Smooth muscle cell (in vitro differentiated cells): ENCODE data around the gene FSTL5. TPM values are rescaled to one million over a fixed set of nuclear protein-coding genes. Genes with fewer than 3 reads are reported as not detected.

Experiments used
- DNase-seq: peaks from one replicate; lab custom pipeline; 2025; ENCODE audit not compliant: unreplicated experiment; lab: John Stamatoyannopoulos, UW
- H2AFZ ChIP-seq: fragments of 200-600 bp; sonication (generic); 2 replicates; pipeline ENCODE4 v1.6.0; 2016; ENCODE audit warnings: antibody characterized with exemption, low read depth, mild to moderate bottlenecking
- H3F3A ChIP-seq: fragments of 200-600 bp; sonication (generic); 2 replicates; pipeline ENCODE4 v1.6.0; 2017; ENCODE audit warnings: antibody characterized with exemption, low read depth
- H3K27ac ChIP-seq: fragments of 200-600 bp; sonication (generic); 2 replicates; pipeline ENCODE4 v1.5.1; 2016; ENCODE audit warnings: low read depth, mild to moderate bottlenecking
- H3K27me3 ChIP-seq: fragments of 200-600 bp; sonication (generic); 2 replicates; pipeline ENCODE4 v1.6.1; 2016; ENCODE audit warnings: low read depth, mild to moderate bottlenecking
- H3K36me3 ChIP-seq: fragments of 200-600 bp; sonication (generic); 2 replicates; pipeline ENCODE4 v1.5.1; 2016; ENCODE audit warnings: low read depth
- H3K4me1 ChIP-seq: fragments of 200-600 bp; sonication (generic); 2 replicates; pipeline ENCODE4 v1.5.1; 2016; ENCODE audit warnings: low read depth
- H3K4me2 ChIP-seq: fragments of 200-600 bp; sonication (generic); 2 replicates; pipeline ENCODE4 v1.6.0; 2016; ENCODE audit warnings: mild to moderate bottlenecking
- H3K4me3 ChIP-seq: fragments of 200-600 bp; sonication (generic); 2 replicates; pipeline ENCODE4 v1.5.1; 2016; ENCODE audit warnings: mild to moderate bottlenecking
- H3K79me2 ChIP-seq: fragments of 200-600 bp; sonication (generic); 2 replicates; pipeline ENCODE4 v1.6.0; 2016; ENCODE audit warnings: low read depth, mild to moderate bottlenecking
- H3K9ac ChIP-seq: fragments of 200-600 bp; sonication (generic); 2 replicates; pipeline ENCODE4 v1.6.0; 2016; ENCODE audit warnings: low read depth
- H3K9me3 ChIP-seq: fragments of 200-600 bp; sonication (generic); replicated peaks from 2 replicates; pipeline ENCODE4 v1.5.1; 2016; ENCODE audit warnings: low read depth
- H4K20me1 ChIP-seq: fragments of 200-600 bp; sonication (generic); 2 replicates; pipeline ENCODE4 v1.6.0; 2016; ENCODE audit warnings: low read depth
- WGBS: methylation state at CpG from one replicate; pipeline ENCODE4 v1.1.7; 2016; ENCODE audit warnings: low lambda C conversion rate; 5-methylcytosine and 5-hydroxymethylcytosine counted together
- polyA plus RNA-seq: library from polyadenylated mRNA; unstranded; fragments of >200 nt; fragmentation: Nextera tagmentation; extraction: Ambion mirVana; gene quantifications from 2 replicates; pipeline ENCODE4 v1.2.1, GENCODE V29; 2016
- total RNA-seq: library from RNA; depleted of rRNA; stranded (reverse); fragments of >200 nt; gene quantifications from 2 replicates; pipeline ENCODE4 v1.2.3, GENCODE V29; 2014
- TF ChIP-seq, protein P1 (sequence below): fragments of 200-600 bp; sonication (generic); IDR thresholded peaks from 2 replicates; pipeline ENCODE4 v1.5.1; 2017; ENCODE audit warnings: borderline replicate concordance, mild to moderate bottlenecking, antibody characterized with exemption; ENCODE audit not compliant: insufficient read depth, poor library complexity, severe bottlenecking

FSTL5 gene
- total and polyA plus RNA-seq, 2 experiments from 2014 or later = 0.04 TPM; not detected in 1

DNA sequence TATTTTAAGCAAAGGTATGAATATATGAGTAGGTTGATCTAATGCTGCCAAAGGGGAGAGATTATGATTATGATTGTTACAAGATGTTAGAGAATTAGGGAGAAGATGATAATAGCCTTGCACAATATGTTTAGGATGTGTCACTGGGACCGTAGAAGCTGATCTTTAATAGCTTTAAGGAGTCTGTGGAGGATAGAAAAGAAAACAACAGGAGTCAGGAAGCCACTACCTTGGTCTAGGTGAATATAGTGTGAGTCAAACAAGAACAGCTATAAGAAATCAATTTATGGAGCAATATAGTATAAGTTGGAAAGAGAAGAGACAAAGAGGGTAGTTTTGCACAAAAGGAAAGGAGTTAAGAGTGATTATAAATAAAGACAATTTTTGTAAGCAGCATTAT, 232.7 kb downstream of the FSTL5 start:
- Histone ChIP-seq H3K27ac (no peak overlapping the region), H2AFZ (peak overlapping the region; percentile 55), H4K20me1 (no peaks in the 10 kb centered on the region), H3K4me2 (no peak overlapping the region), H3K4me3 (no peak overlapping the region), H3K36me3 (no peaks in the 10 kb centered on the region), H3K4me1 (peaks cover 13% of the 10 kb centered on the region), H3K79me2 (no peaks in the 10 kb centered on the region), H3K9me3 (no peaks in the 10 kb centered on the region), H3F3A (no peaks in the 10 kb centered on the region), H3K27me3 (no peaks in the 10 kb centered on the region), H3K9ac (no peak overlapping the region)
- no peak for DNase-seq
- WGBS = 16% methylated on average over 1 of the region's 1 CpG
- TF ChIP-seq, protein P1, sequence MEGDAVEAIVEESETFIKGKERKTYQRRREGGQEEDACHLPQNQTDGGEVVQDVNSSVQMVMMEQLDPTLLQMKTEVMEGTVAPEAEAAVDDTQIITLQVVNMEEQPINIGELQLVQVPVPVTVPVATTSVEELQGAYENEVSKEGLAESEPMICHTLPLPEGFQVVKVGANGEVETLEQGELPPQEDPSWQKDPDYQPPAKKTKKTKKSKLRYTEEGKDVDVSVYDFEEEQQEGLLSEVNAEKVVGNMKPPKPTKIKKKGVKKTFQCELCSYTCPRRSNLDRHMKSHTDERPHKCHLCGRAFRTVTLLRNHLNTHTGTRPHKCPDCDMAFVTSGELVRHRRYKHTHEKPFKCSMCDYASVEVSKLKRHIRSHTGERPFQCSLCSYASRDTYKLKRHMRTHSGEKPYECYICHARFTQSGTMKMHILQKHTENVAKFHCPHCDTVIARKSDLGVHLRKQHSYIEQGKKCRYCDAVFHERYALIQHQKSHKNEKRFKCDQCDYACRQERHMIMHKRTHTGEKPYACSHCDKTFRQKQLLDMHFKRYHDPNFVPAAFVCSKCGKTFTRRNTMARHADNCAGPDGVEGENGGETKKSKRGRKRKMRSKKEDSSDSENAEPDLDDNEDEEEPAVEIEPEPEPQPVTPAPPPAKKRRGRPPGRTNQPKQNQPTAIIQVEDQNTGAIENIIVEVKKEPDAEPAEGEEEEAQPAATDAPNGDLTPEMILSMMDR = no peak

GRCh38 chr4:161929956-161930355, 233.8 kb downstream of the FSTL5 start:
- TF ChIP-seq, protein P1 = no peak
- peak overlapping the region; percentile 71 for H3K27ac ChIP-seq

DNA sequence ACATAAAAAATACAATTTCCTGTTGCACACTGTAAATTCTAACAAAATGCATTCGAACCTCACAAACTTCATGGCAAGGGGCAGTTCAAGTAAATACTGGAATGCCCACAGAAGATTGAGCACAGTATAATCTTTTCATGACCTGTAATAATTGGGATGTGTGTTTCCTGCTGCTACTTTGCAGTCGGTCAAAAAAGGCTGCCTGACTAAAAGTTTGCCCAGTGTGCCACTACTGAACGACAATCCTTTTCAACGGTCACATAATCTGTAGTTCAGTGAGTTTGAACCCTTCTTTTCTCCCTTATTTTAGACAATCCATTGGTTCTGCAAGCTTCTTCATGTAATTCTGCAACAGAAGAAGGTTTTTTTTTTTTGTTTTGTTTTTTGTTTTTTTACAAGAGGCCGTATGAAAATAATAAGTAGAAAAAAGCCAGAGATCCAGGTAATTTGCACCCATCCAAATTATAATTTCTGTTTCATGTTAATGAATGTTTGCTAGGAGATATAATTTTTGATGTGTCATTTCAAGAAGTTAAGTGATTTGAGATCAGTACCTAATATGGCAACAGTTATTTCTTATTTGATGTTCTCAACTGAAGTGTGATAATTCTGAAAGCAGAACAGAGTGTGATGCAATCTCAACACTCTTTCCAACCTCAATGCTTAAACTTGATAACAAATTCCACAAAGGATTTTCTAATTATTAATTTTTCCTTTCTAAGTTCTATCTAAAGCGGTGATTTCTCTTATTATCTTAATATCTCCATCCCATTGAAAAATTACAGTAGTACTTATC, 237.6 kb downstream of the FSTL5 start:
- 87% methylated on average over 6 of the region's 6 CpGs for WGBS
- peaks cover 10% of the 10 kb centered on the region for H3K4me1 ChIP-seq
- H3K4me2 ChIP-seq = no peak overlapping the region
- no peak overlapping the region for H3K27ac ChIP-seq
- no peaks in the 10 kb centered on the region for H3K27me3 ChIP-seq
- H3K79me2 ChIP-seq = no peaks in the 10 kb centered on the region
- no peaks in the 10 kb centered on the region for H4K20me1 ChIP-seq
- no peak overlapping the region for H3K9ac ChIP-seq
- H3F3A ChIP-seq = no peaks in the 10 kb centered on the region
- no peak overlapping the region for H2AFZ ChIP-seq
- H3K4me3 ChIP-seq = no peak overlapping the region
- DNase-seq = no peak
- TF ChIP-seq, protein P1 = no peak
- no peaks in the 10 kb centered on the region for H3K36me3 ChIP-seq
- no peaks in the 10 kb centered on the region for H3K9me3 ChIP-seq

More at GRCh38 chr4:161929956-161930355, 233.8 kb downstream of the FSTL5 start:
- no peaks in the 10 kb centered on the region for H3K79me2 ChIP-seq
- no peaks in the 10 kb centered on the region for H3K9me3 ChIP-seq
- DNase-seq = no peak
- H3K4me3 ChIP-seq = no peak overlapping the region
- H2AFZ ChIP-seq = peak overlapping the region; percentile 55
- no peaks in the 10 kb centered on the region for H4K20me1 ChIP-seq
- no peak overlapping the region for H3K9ac ChIP-seq
- H3K27me3 ChIP-seq = no peaks in the 10 kb centered on the region
- peaks cover 10% of the 10 kb centered on the region for H3K4me1 ChIP-seq
- peak overlapping the region; percentile 63 for H3K4me2 ChIP-seq
- H3K36me3 ChIP-seq = no peaks in the 10 kb centered on the region
- no peaks in the 10 kb centered on the region for H3F3A ChIP-seq
